Activated CD8-positive, alpha-beta memory T cell treated with anti-CD3 and anti-CD28 coated beads, Interleukin-2, amount 50 U/mL, for 1 hour (primary cell): ENCODE measurements around the gene ADD3.

Source experiments
- DNase-seq: peaks from one replicate; pipeline ENCODE4 v3.0.0-alpha.2; 2020; ENCODE audit errors: extremely low read depth

Gene ADD3, protein sequence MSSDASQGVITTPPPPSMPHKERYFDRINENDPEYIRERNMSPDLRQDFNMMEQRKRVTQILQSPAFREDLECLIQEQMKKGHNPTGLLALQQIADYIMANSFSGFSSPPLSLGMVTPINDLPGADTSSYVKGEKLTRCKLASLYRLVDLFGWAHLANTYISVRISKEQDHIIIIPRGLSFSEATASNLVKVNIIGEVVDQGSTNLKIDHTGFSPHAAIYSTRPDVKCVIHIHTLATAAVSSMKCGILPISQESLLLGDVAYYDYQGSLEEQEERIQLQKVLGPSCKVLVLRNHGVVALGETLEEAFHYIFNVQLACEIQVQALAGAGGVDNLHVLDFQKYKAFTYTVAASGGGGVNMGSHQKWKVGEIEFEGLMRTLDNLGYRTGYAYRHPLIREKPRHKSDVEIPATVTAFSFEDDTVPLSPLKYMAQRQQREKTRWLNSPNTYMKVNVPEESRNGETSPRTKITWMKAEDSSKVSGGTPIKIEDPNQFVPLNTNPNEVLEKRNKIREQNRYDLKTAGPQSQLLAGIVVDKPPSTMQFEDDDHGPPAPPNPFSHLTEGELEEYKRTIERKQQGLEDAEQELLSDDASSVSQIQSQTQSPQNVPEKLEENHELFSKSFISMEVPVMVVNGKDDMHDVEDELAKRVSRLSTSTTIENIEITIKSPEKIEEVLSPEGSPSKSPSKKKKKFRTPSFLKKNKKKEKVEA

GRCh38 chr10:110007701-110008517 is at the start of gene ADD3:
TSS of gene ADD3 (plus strand) at chr10:110007984. CDS start at chr10:110100654, 92,670 bp downstream.
- DNase-seq, result peak; percentile 87

DNA sequence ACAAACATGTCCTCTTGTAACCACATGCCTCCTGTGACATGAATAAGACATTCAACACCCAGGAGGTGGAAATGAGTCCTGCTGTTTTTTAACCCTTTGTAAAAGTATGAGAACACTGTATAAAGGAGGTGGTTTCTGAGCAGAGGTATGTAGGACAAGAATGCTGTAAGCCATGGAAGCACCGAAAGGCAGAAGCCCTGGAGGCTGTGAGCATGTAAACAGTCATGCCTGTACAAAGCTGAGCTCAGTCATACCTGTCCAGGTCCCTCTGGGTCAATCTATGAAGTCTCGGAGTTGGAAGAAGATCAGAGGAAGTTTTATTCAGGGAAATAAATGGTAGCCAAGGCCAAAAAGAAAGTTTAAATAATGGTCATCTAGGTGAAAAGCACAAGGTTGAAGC is 49.7 kb upstream of the ADD3 start:
- DNase-seq, result no peak

DNA sequence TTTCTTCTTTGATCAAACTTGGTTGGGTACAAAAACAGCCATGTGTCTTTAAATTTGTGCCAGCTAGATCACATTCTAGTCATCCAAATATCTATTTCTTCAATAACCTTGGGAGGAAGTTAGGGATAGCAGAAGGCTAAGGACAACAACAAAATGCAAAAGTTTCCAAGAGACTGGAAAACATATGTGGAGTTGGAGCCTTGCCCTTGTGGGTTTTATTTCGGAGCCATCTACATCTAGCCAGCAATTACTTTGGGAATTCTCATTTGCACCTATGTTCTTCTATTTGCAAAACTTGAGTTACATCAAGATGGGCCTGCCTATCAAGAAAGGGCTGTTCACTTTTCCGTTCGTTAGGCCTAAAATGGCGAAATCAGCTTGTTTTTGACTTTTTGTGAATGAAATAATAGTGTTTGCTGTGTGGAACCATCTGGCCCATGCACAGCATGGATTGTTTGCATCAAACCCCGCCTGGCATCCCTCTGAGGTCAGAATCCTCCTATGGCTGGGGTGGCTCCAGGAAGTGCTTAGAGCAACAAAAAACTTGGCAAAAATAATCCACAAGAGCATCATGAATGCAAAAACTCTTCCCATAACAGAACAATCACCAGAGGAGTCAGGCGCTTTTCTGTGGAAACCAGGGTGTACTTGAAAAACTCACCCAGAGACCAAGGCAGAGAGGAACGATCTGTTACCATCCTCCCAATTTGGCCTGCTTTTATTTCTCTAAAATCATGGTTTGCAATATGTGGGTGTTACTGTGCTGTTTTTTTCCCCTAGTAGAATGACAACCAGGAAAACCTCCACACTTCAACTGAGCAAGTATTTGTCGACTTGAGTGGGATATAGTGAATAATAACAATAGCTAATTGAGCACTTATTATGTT is 48.3 kb upstream of the ADD3 start:
- no peak for DNase-seq

- no peak for DNase-seq
Observed at GRCh38 chr10:109960682-109961081, 47.1 kb upstream of the ADD3 start.

GRCh38 chr10:109961174-109962001 is 46.4 kb upstream of the ADD3 start:
- no peak for DNase-seq

DNA sequence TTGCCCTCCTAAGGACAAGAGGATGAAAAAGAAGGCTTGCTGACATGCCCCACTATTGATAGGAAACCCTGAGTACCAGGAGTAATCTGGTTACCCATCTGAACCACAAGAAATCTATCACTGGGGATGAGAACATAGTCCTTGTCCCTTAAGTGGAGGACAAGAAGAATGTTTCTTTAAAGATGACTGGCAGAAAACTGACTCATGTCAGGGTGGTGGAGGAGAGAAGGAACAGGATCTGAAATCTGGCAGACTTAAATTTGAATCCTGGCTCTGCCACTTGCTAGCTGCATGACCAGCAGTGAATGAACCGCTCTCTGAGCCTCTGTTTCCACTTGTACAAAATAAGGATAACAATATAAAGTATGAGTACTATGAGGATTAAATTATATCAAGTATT is 45.5 kb upstream of the ADD3 start:
- no peak for DNase-seq

- no peak for DNase-seq
Observed at GRCh38 chr10:109963439-109963838, 44.3 kb upstream of the ADD3 start.

DNA sequence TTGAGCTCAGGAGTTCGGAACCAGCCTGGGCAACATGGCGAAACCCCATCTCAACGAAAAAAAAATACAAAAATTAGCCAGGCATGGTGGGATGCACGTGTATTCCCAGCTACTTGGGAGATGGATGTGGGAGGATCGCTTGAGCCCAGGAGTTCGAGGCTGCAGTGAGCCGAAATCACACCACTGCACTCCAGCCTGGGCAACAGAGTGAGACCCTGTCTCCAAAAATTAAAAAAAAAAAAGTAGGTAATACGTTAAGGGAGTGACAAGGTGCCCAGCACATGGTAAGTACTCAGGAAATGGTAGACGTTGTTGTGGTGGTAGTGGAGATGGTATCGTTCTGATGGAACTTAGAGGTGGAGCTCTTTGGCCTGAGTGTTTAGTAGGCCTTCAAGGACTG is 43.5 kb upstream of the ADD3 start:
- DNase-seq, result no peak

DNA sequence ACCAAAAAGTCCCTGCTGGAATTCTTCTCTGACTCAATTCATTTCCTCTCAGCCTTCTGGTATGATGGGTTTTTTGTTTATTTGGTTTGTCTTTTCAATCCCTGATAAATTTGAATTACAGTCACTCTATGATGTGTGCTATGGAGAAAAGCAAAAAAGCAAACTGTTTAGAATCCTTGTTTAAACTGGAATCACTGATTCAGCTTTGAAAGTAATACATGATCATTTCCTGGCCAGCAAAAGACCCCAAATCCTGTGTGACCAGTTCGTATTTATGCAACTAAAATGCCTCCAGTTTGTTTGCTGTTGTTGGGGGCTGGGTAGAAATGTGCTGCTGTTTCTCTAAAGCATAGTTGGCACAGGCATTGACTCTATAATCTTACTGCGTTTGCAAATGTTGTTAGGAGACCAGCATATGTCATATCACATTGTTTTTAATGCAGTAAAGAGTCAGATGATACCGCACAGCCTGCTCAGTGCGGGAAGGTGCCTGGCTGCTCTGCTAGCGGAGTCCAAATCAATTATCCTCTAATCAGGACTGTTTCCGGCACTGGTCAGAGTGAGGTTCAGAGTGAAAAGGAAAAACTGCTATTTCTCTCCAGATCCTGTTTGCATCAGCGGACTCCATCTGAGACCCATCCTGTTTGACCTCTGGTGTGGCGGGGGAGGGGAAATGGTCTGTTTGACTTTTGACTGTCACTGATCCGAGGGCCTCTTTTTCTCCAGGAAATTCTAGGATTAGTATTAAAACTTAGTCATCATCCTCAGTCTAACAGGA is 40.6 kb upstream of the ADD3 start:
- no peak for DNase-seq

DNA sequence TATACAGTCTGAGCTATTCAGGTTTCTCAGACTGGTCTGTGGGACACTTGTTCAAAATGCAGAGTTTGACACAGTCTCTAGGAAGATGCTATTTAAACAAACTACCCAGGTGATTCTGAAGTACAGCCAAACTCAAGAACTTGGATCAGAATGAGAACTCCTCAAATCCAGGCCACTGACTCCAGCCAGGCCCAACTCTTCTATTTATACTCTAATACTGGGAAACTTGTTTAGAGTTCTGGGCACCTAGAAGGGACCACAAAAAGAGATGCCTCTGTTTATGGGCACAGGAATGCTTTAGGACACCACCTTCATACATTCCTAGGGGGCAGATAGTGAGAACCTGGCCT is 40.1 kb upstream of the ADD3 start:
- DNase-seq, result no peak

- DNase-seq, result no peak
Observed at GRCh38 chr10:109968953-109969759, 38.6 kb upstream of the ADD3 start.

DNA sequence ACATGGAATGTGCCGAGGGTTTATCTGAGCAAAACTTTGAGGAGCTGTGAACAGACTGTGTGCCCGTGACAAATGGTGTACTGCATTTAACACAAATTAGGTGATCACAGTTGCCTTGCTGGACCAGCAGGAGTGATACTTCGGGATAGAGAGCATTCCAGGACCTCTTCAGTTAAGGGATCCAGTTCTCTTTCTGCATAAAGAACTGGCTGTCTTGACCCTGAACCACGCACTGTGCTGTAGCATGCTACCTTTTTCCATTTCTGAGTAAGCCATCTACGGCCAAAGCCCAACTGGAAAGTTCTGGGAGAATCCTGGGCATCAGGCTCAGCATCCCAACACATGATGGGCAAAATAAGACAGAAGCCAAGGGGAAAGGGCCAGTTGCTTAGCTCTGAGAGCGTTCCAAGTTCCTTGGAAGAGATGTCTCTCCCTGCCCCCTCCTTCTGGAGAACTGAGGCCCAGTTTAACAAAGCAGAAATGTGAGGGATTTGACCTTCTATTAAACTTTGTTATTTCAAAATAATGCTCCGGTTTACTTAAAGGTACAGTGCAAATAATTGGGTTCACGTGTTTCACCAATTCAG is 37.9 kb upstream of the ADD3 start:
- DNase-seq, result no peak

- no peak for DNase-seq
Observed at GRCh38 chr10:109971634-109972033, 36.1 kb upstream of the ADD3 start.

DNA sequence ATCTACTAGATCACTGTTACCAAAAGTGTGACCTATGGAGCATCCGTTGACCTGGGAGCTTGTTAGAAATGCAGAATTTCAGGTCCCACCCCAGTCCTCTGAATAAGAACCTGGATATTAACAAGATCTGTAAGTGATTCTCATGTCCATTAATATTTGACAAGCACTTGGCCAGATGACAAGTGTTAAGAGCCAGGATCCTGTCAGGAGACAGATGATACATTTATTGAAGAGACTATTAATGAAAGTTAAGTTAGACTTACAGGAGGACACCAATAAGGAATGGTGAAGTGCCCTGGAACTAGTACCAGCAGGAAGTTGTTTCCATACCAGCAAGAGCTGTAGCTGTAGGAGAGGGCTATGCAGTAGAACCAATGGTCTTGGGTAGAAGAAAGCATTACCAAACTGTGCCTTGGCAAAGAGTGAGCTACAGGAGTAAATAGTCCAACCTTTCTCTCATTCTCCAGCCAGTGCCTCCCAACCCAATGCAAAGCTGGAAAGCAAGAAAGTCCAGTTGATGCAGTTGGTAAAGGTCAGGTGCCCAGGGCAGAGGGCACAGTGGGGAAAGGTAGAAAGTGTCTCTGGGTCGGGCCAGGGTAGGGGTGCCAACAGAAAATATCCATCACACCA is 35.3 kb upstream of the ADD3 start:
- no peak for DNase-seq

- no peak for DNase-seq
Observed at GRCh38 chr10:109973326-109973829, 34.4 kb upstream of the ADD3 start.

DNA sequence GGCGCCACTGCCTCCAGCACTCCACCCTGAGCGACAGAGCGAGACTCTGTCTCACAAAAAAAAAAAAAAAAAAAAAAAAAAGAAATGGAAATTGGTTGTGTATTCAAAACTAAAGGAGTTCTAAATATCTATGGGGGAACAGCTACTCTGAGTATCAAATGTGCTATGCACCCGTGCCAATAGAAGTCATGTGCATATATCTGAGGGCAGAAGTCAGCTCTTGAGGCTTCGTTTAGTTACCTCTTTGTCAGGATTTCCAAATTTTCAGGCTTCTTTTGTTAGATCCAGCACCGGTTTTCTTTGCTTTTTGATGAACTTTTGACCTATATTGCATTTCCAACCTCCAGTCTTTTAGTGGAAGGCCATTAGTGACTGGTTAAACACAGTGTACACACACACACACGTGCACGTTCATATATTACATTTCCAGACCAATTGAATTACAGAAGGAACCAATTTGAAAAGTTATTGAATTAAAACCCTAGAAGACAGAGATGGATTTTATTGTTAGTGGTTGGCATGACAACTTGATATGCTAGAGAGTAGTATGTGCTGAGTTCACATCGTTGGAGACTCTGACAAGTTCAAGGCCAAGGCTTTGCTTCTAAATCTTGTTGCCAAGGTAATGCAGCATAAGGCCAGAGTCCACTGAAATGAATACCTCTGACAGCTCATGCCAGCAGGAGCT is 33.1 kb upstream of the ADD3 start:
- no peak for DNase-seq
